GM18858 (cell line): ENCODE measurements around the gene SLC7A4.

Experiments
- ATAC-seq: cut with Tn5 transposase; IDR thresholded peaks from one replicate; pipeline ENCODE4 v1.9.1; 2021; ENCODE audit not compliant: unreplicated experiment

The SLC7A4 gene

DNA sequence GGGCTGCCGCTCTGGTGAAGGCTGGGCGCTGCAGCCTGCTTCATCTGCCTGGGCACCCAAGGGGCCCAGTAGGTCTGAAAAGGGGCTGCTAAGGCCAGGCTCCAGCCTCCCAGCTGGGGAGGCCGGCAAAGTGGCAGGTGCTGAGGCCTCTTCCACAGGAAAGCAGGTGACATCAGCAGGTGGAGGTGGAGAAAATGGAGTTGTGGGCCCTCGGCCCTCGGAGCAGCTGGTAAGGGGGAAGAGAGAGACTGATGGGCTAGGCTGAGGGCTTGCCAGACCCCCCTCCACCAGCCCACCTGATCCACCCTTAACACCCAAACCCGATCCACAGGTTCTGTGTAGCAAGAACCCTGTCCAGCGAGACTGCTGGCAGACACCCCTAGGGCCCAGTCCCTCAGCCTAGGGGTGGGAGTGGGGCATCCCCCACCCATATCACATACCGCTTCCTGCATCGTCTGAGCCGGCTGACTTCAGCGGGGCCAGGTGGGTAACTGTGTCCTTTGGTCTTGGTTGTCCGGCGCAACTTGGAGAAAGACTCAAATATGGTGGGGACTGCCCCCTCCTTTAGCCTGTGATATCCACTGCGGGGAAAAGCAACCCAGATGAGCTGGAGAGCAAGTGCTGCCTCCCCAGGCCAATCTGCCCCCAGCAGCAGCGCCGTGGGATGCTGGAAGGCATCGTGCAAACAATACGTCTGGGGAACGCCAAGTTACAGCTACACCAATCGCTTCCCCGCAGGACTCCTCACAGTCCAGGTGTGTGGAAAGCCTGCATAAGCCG lies 32.0 kb downstream of the SLC7A4 start:
- ATAC-seq: no peak

GRCh38 chr22:20999350-21000206 lies 32.8 kb downstream of the SLC7A4 start:
- no peak for ATAC-seq

- ATAC-seq: no peak
Observed at GRCh38 chr22:20998411-20999336, 33.7 kb downstream of the SLC7A4 start.

DNA sequence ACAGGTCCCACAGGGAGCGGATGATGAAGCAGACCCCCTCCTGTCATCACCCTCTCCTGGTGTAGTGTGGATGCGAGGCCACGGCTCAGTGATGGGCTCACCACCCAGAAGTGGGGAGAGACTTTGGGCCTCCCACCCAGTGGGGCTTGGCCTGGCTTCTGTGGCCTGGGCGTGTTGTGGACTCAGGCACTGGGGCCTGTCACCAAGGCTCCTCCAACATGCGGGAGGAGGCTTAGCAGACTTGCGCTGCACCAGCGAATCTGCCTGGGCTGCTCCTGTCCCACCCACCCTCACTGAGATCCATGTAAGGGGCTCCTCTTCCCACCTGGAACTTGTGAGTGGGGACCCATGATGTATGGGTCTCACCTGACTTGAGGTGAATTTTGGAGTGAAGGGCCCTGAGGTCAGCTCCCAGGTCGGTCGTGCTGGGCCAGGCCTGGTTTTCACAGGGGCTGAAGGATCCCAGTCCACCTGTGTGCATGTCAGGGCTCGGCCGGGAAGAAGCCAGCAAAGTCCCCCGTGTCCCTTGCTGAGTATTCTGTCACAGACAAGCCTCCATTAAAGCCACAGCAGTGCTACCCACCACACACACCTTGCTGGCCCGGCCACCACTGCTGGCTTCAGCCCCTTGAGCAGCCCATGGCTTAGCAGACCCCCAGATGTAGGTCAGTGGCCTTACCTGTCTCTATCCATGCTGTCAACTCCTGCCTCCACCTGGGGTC lies 34.7 kb downstream of the SLC7A4 start:
- no peak for ATAC-seq

DNA sequence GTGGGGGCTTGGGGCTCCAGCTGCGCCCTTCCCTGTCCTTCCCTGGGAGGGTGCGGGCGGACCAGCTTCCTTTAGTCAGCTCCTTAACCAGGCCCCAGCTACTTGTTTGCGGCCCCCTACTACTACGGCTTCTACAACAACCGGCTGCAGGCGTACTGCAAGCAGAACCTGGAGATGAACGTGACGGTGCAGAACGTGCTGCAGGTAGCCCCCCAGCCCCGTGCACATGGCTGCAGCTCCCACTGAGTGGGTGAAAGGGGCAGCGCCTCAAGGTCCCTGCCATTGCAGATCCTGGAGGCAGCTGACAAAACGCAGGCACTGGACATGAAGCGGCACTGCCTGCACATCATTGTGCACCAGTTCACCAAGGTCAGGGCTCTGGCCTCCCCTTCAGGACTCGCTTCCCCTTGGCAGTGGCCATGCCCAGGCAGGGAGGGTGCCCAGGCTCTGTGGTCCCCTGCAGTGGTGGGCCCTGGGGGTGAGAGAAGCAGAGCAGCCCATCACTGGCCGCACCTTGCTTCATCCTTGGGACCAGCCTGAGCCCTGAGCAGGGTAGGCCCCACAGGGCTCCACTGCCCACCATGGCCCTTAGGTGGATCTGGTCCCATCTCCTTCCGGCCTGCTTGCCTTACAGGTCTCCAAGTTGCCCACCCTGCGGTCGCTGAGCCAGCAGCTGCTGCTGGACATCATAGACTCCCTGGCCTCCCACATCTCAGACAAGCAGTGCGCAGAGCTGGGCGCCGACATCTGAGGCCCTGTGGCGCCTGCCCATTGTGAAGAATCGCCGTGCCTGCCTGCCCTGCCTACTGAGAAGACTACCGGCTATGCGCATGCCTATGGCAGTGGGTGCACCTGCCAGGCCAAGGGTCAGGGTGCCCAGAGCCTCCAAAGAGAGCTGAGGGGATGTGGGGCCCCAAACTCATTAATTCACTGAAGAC lies 35.5 kb downstream of the SLC7A4 start:
- no peak for ATAC-seq

- ATAC-seq: no peak
Observed at GRCh38 chr22:20996031-20996410, 36.3 kb downstream of the SLC7A4 start.

- no peak for ATAC-seq
Observed at GRCh38 chr22:20995329-20996030, 36.9 kb downstream of the SLC7A4 start.

- no peak for ATAC-seq
Observed at GRCh38 chr22:20994902-20995241, 37.5 kb downstream of the SLC7A4 start.

- ATAC-seq: no peak
Observed at GRCh38 chr22:20994128-20994901, 38.0 kb downstream of the SLC7A4 start.

- ATAC-seq: no peak
Observed at GRCh38 chr22:20993304-20994127, 38.8 kb downstream of the SLC7A4 start.

GRCh38 chr22:20992456-20993303 lies 39.7 kb downstream of the SLC7A4 start:
- no peak for ATAC-seq

DNA sequence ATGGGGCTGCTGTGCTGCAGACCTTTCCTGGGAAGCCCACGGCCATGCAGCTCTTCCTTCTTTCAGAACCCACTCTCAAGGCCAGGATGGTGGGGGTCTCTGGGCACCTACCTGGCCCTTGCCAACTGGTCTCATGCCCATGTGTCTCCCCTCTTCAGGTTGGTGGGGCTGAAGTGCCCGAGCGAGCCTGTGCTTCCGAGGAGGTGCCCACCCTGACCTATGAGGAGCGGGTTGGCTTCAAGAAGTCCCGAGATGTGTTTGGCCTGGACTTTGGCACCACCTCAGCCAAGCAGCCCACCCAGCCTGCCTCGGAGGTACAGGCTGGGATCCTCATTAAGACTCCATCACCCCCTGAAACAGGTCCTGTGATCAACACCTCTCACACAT lies 40.3 kb downstream of the SLC7A4 start:
- ATAC-seq: no peak

GRCh38 chr22:20991252-20992055 lies 40.9 kb downstream of the SLC7A4 start:
- no peak for ATAC-seq

DNA sequence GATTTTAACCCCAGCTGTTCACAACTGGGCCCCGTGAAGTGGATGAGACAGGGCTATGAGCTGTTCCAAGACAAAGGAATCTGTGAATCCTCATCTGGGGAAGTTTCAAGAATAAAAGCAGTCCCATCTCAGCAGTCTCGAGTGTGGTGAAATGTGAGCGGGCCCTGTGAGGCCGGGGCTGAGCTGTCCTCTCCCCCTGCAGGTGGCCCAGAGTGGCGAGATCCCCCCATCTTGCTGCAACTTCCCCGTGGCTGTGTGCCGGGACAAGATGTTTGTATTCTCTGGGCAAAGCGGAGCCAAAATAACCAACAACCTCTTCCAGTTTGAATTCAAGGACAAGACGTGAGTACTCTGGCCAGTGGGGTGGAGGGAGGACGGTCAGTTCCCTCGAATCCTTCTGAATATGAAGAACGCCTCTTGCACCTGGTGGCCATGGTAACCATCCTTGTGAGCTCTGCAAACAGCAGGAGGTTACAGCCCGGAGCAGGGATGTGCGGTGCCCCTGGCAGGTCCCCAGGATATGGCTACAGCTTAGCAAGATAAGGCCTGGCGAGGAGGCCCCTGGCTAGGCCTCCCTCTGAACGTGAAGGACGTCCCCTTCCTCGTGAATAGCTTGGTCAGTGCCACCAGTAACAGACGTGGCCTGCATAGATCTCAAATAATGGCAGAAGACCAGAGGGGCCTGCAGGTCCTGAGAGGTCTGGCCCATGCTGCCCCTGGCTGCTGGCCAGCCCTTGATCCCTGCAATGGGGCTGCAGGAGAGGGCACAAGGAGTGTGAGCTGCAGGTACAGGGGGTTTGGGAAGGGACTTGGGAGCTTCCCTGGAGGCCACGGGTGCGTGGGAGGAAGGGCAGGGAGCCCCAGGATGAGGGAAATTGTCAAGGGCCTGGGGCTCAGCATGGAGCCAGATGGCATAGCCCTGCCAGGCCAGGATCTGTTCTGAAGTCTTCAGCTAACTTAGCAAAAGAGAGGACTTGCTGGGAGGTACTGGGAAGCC lies 41.9 kb downstream of the SLC7A4 start:
- no peak for ATAC-seq
